Spinal cord (tissue), 10 donors: ENCODE measurements around the gene ERMN. TPM values are rescaled to one million over a fixed set of nuclear protein-coding genes. Genes with fewer than 3 reads are reported as not detected.

Experiments
- DNase-seq, 6 donors: peaks; one replicate each; pipeline versions ENCODE4 v3.0.0 to v3.0.0-alpha.2; 2013 to 2015; ENCODE audit warnings: low spot score in 6 of 6, low read depth in 4 of 6
- H3K27ac ChIP-seq: one replicate; pipeline ENCODE4 v1.5.1; 2013; ENCODE audit warnings: low read depth, low read length, control low read depth
- H3K27me3 ChIP-seq: one replicate; pipeline ENCODE4 v1.6.1; 2013; ENCODE audit warnings: low read length; ENCODE audit not compliant: control insufficient read depth, insufficient read depth
- H3K36me3 ChIP-seq: one replicate; pipeline ENCODE4 v1.6.1; 2013; ENCODE audit warnings: low read length; ENCODE audit not compliant: control insufficient read depth, insufficient read depth
- H3K4me1 ChIP-seq: one replicate; pipeline ENCODE4 v1.6.1; 2013; ENCODE audit warnings: low read length; ENCODE audit not compliant: control insufficient read depth, insufficient read depth
- H3K4me3 ChIP-seq: one replicate; pipeline ENCODE4 v1.5.1; 2013; ENCODE audit warnings: low read depth, low read length, control low read depth
- H3K9me3 ChIP-seq: one replicate; pipeline ENCODE4 v1.6.1; 2013; ENCODE audit warnings: low read length; ENCODE audit not compliant: control insufficient read depth, insufficient read depth
- WGBS: methylation state at CpG from one replicate; pipeline ENCODE4 v1.1.5; 2013; ENCODE audit warnings: missing lambda C conversion rate; ENCODE audit not compliant: insufficient coverage; 5-methylcytosine and 5-hydroxymethylcytosine counted together
- polyA plus RNA-seq, 2 donors: library from polyadenylated mRNA; unstranded; fragments of 120-200 nt; gene quantifications; one replicate each; pipeline ENCODE4 v1.2.1, GENCODE V29; 2013; ENCODE audit not compliant: insufficient read length in 2 of 2
- total RNA-seq, 2 donors: library from RNA; depleted of rRNA in 1 of 2; stranded (reverse); fragments of 120-200 nt in 1 of 2; fragments of >200 nt in 1 of 2; gene quantifications; one replicate each; pipeline versions ENCODE4 v1.2.3 to v1.2.4, GENCODE V29; 2013 to 2014
- donor health status: healthy.

Gene ERMN
- total and polyA plus RNA-seq, 4 donors: 30.0 to 113 (median 40.4) TPM

- no peak overlapping the region for H3K27ac ChIP-seq
- WGBS: no CpG with 5 or more reads among the region's 2 CpGs
These were observed 5.8 kb downstream of the ERMN start for GRCh38 chr2:157319795-157320194.

GRCh38 chr2:157318884-157319283 lies 6.7 kb downstream of the ERMN start:
- Histone ChIP-seq H3K4me3 (no peak overlapping the region), H3K4me1 (no peaks in the 10 kb centered on the region), H3K27me3 (no peaks in the 10 kb centered on the region), H3K9me3 (no peaks in the 10 kb centered on the region), H3K27ac (no peak overlapping the region), H3K36me3 (no peaks in the 10 kb centered on the region)
- no peak for DNase-seq
- 100% methylated on average over 1 of the region's 2 CpGs for WGBS

More at GRCh38 chr2:157319795-157320194, 5.8 kb downstream of the ERMN start:
- Histone ChIP-seq H3K4me3 (no peak overlapping the region), H3K27me3 (no peaks in the 10 kb centered on the region), H3K36me3 (no peaks in the 10 kb centered on the region), H3K9me3 (no peaks in the 10 kb centered on the region), H3K4me1 (no peaks in the 10 kb centered on the region)
- no peak for DNase-seq

- no peaks in the 10 kb centered on the region for H3K9me3 ChIP-seq
- 100% methylated on average over 1 of the region's 4 CpGs for WGBS
- H3K27ac ChIP-seq: no peak overlapping the region
- H3K27me3 ChIP-seq: no peaks in the 10 kb centered on the region
- H3K4me3 ChIP-seq: no peak overlapping the region
- no peaks in the 10 kb centered on the region for H3K36me3 ChIP-seq
- DNase-seq: no peak
- no peaks in the 10 kb centered on the region for H3K4me1 ChIP-seq
These were observed 9.7 kb downstream of the ERMN start for GRCh38 chr2:157315901-157316300.

GRCh38 chr2:157312866-157313486 lies 12.6 kb downstream of the ERMN start:
- no peak overlapping the region for H3K4me3 ChIP-seq
- H3K27me3 ChIP-seq: no peaks in the 10 kb centered on the region
- H3K4me1 ChIP-seq: no peaks in the 10 kb centered on the region
- no peak for DNase-seq
- H3K36me3 ChIP-seq: no peaks in the 10 kb centered on the region
- WGBS: no CpG with 5 or more reads among the region's 1 CpG
- H3K27ac ChIP-seq: no peak overlapping the region
- no peaks in the 10 kb centered on the region for H3K9me3 ChIP-seq

- no peaks in the 10 kb centered on the region for H3K4me1 ChIP-seq
- no peak for DNase-seq
- no peaks in the 10 kb centered on the region for H3K27me3 ChIP-seq
- H3K36me3 ChIP-seq: no peaks in the 10 kb centered on the region
- H3K9me3 ChIP-seq: no peaks in the 10 kb centered on the region
- no peak overlapping the region for H3K27ac ChIP-seq
- no peak overlapping the region for H3K4me3 ChIP-seq
- WGBS: no CpG with 5 or more reads among the region's 1 CpG
These were observed 13.9 kb downstream of the ERMN start for GRCh38 chr2:157311706-157312105.

- H3K27me3 ChIP-seq: no peaks in the 10 kb centered on the region
- H3K4me3 ChIP-seq: no peak overlapping the region
- no peaks in the 10 kb centered on the region for H3K4me1 ChIP-seq
- DNase-seq: no peak
- H3K27ac ChIP-seq: no peak overlapping the region
- no peaks in the 10 kb centered on the region for H3K9me3 ChIP-seq
- no peaks in the 10 kb centered on the region for H3K36me3 ChIP-seq
- no CpG with 5 or more reads among the region's 2 CpGs for WGBS
These were observed 15.7 kb downstream of the ERMN start for GRCh38 chr2:157309878-157310277.

- H3K4me1 ChIP-seq: no peaks in the 10 kb centered on the region
- H3K9me3 ChIP-seq: no peaks in the 10 kb centered on the region
- no peak for DNase-seq
- H3K36me3 ChIP-seq: no peaks in the 10 kb centered on the region
- H3K27me3 ChIP-seq: no peaks in the 10 kb centered on the region
- no peak overlapping the region for H3K4me3 ChIP-seq
- WGBS: no CpG with 5 or more reads among the region's 1 CpG
- H3K27ac ChIP-seq: no peak overlapping the region
These were observed 18.6 kb downstream of the ERMN start for GRCh38 chr2:157307021-157307420.

- no peaks in the 10 kb centered on the region for H3K9me3 ChIP-seq
- no peak overlapping the region for H3K27ac ChIP-seq
- H3K4me3 ChIP-seq: no peak overlapping the region
- no peaks in the 10 kb centered on the region for H3K27me3 ChIP-seq
- no peak for DNase-seq
- no peaks in the 10 kb centered on the region for H3K4me1 ChIP-seq
- 100% methylated on average over 2 of the region's 4 CpGs for WGBS
- H3K36me3 ChIP-seq: no peaks in the 10 kb centered on the region
These were observed 19.9 kb downstream of the ERMN start for GRCh38 chr2:157305723-157306110.

GRCh38 chr2:157304811-157305722 lies 20.6 kb downstream of the ERMN start:
- H3K4me1 ChIP-seq: no peaks in the 10 kb centered on the region
- H3K36me3 ChIP-seq: no peaks in the 10 kb centered on the region
- no peaks in the 10 kb centered on the region for H3K27me3 ChIP-seq
- H3K4me3 ChIP-seq: no peak overlapping the region
- no peaks in the 10 kb centered on the region for H3K9me3 ChIP-seq
- WGBS: 71% methylated on average over 1 of the region's 3 CpGs
- peak in 2 of 6 donors; percentile 57 for DNase-seq
- no peak overlapping the region for H3K27ac ChIP-seq

GRCh38 chr2:157303612-157304011 lies 22.0 kb downstream of the ERMN start:
- no peaks in the 10 kb centered on the region for H3K9me3 ChIP-seq
- no peak overlapping the region for H3K4me3 ChIP-seq
- H3K27ac ChIP-seq: no peak overlapping the region
- WGBS: no CpG with 5 or more reads among the region's 2 CpGs
- H3K36me3 ChIP-seq: no peaks in the 10 kb centered on the region
- DNase-seq: no peak
- no peaks in the 10 kb centered on the region for H3K4me1 ChIP-seq
- no peaks in the 10 kb centered on the region for H3K27me3 ChIP-seq
